Activated CD8-positive, alpha-beta memory T cell treated with anti-CD3 and anti-CD28 coated beads, Interleukin-2, amount 50 U/mL, for 48 hours (primary cell): ENCODE results near the gene EXOC2.
"Not testable (repeated sequence)": the region's sequence is repeated elsewhere in the genome, so short reads cannot be mapped to it uniquely, and the experiment has no call there.

Experiments
- DNase-seq: peaks from one replicate; pipeline ENCODE4 v3.0.0-alpha.2; 2020

The EXOC2 gene

GRCh38 chr6:708237-708598, 15.3 kb upstream of the EXOC2 start:
- DNase-seq, result no peak

- no peak for DNase-seq
Measured at GRCh38 chr6:707576-708236, 14.8 kb upstream of the EXOC2 start.

GRCh38 chr6:706819-707381, 14.0 kb upstream of the EXOC2 start:
- DNase-seq, result no peak

GRCh38 chr6:706146-706545, 13.2 kb upstream of the EXOC2 start:
- no peak for DNase-seq

- no peak for DNase-seq
Measured at GRCh38 chr6:705047-705446, 12.1 kb upstream of the EXOC2 start.

GRCh38 chr6:704046-704445, 11.1 kb upstream of the EXOC2 start:
- DNase-seq, result no peak

GRCh38 chr6:703552-703951, 10.6 kb upstream of the EXOC2 start:
- no peak for DNase-seq

GRCh38 chr6:701700-702479, 9.0 kb upstream of the EXOC2 start:
- DNase-seq, result no peak

- DNase-seq, result no peak
Measured at GRCh38 chr6:701215-701614, 8.3 kb upstream of the EXOC2 start.

GRCh38 chr6:700490-700889, 7.6 kb upstream of the EXOC2 start:
- DNase-seq, result no peak

GRCh38 chr6:699319-699718, 6.4 kb upstream of the EXOC2 start:
- DNase-seq, result no peak

GRCh38 chr6:694431-695126, 1.6 kb upstream of the EXOC2 start:
- not testable (repeated sequence) for DNase-seq

GRCh38 chr6:693723-694009, 727 bp upstream of the EXOC2 start:
- no peak for DNase-seq

- DNase-seq, result peak; percentile 86
Measured at GRCh38 chr6:692356-692851, 535 bp downstream of the EXOC2 start.

- DNase-seq, result no peak
Measured at GRCh38 chr6:689223-689622, 3.7 kb downstream of the EXOC2 start.

GRCh38 chr6:686497-686896, 6.4 kb downstream of the EXOC2 start:
- no peak for DNase-seq

GRCh38 chr6:684831-685636, 7.9 kb downstream of the EXOC2 start:
- no peak for DNase-seq

- DNase-seq, result no peak
Measured at GRCh38 chr6:683742-684440, 9.0 kb downstream of the EXOC2 start.

GRCh38 chr6:680666-681340, 12.1 kb downstream of the EXOC2 start:
- DNase-seq, result no peak

- DNase-seq, result no peak
Measured at GRCh38 chr6:680251-680650, 12.7 kb downstream of the EXOC2 start.

GRCh38 chr6:679282-679681, 13.7 kb downstream of the EXOC2 start:
- no peak for DNase-seq

GRCh38 chr6:678520-678919, 14.4 kb downstream of the EXOC2 start:
- no peak for DNase-seq
